GM12878 (cell line): Measurements from ENCODE around the gene NME7. TPM values are rescaled to one million over a fixed set of nuclear protein-coding genes. Genes with fewer than 3 reads are reported as not detected.

ENCODE experiments used
- ATAC-seq: fragments of 200-7000 bp; cut with Tn5 transposase; 3 replicates; pipeline ENCODE4 v1.9.1; 2020; ENCODE audit warnings: mild to moderate bottlenecking, moderate library complexity
- BruUV-seq: library from RNA; stranded (reverse); fragments of 400-500 nt; replicated peaks from 2 replicates; lab custom pipeline; 2021; lab: Mats Ljungman, UMichigan
- CTCF ChIA-PET: fragments of 300-600 bp; sonication (Branson Sonifier 250); formaldehyde crosslinking; extraction: SDS; loops from one replicate; lab custom pipeline; 2021; ENCODE audit warnings: inconsistent platforms; lab: Yijun Ruan, JAX
- POLR2A ChIA-PET: fragments of 350-600 bp; formaldehyde crosslinking; extraction: SDS; loops from one replicate; lab custom pipeline; 2021; ENCODE audit warnings: inconsistent platforms; lab: Charles Lee
- RAD21 ChIA-PET: fragments of 300-600 bp; sonication (Branson Sonifier 250); formaldehyde crosslinking; loops from one replicate; lab custom pipeline; 2023; ENCODE audit warnings: antibody characterized with exemption; ENCODE audit not compliant: unreplicated experiment; lab: Charles Lee
- SMC1A ChIA-PET: fragments of 300-600 bp; sonication (Branson Sonifier 250); formaldehyde crosslinking; loops from one replicate; lab custom pipeline; 2023; ENCODE audit not compliant: unreplicated experiment, uncharacterized antibody; lab: Charles Lee
- DNase-seq: peaks from one replicate; pipeline ENCODE4 v3.0.0-alpha.2; 2011; ENCODE audit warnings: low read depth, low spot score
- FAIRE-seq: peaks from 3 replicates; lab custom pipeline; 2011; peaks lifted over from hg19 to GRCh38; lab: Jason Lieb, UNC
- H2AFZ ChIP-seq: 2 replicates; pipeline ENCODE4 v1.6.0; 2011; ENCODE audit warnings: low read depth, low read length, control low read depth; ENCODE audit not compliant: control insufficient read depth
- H3K27ac ChIP-seq: 2 replicates; pipeline ENCODE4 v1.5.1; 2011; ENCODE audit warnings: control low read depth; ENCODE audit not compliant: control insufficient read depth, insufficient read depth
- H3K27me3 ChIP-seq, 2 experiments: replicated peaks in 1 of 2; 2 replicates each; pipeline versions ENCODE4 v1.6.0 to v1.6.1; 2011; ENCODE audit warnings: low read length in 1 of 2; ENCODE audit not compliant: control insufficient read depth in 2 of 2, insufficient read depth in 2 of 2
- H3K36me3 ChIP-seq, 2 experiments: 2 replicates each; pipeline ENCODE4 v1.5.1; 2011; ENCODE audit warnings: low read length in 1 of 2; ENCODE audit not compliant: control insufficient read depth in 2 of 2, insufficient read depth in 2 of 2
- H3K4me1 ChIP-seq: 2 replicates; pipeline ENCODE4 v1.6.1; 2011; ENCODE audit warnings: mild to moderate bottlenecking, low read length, moderate library complexity, mixed read lengths; ENCODE audit not compliant: control insufficient read depth, insufficient read depth
- H3K4me2 ChIP-seq: 2 replicates; pipeline ENCODE4 v1.6.0; 2011; ENCODE audit warnings: control low read depth; ENCODE audit not compliant: control insufficient read depth, insufficient read depth
- H3K4me3 ChIP-seq: fragments of 200-600 bp; sonication (generic); 2 replicates; pipeline ENCODE4 v1.5.1; 2016
- H3K79me2 ChIP-seq: 2 replicates; pipeline ENCODE4 v1.6.0; 2011; ENCODE audit warnings: low read length; ENCODE audit not compliant: control insufficient read depth, insufficient read depth
- H3K9ac ChIP-seq: 2 replicates; pipeline ENCODE4 v1.8.0; 2011; ENCODE audit warnings: low read length, control low read depth, mixed read lengths; ENCODE audit not compliant: control insufficient read depth, insufficient read depth
- H3K9me3 ChIP-seq: replicated peaks from 3 replicates; pipeline ENCODE4 v1.5.1; 2011; ENCODE audit warnings: mild to moderate bottlenecking, low read length; ENCODE audit not compliant: control insufficient read depth, insufficient read depth
- H4K20me1 ChIP-seq: 2 replicates; pipeline ENCODE4 v1.6.0; 2011; ENCODE audit not compliant: control insufficient read depth, insufficient read depth
- E2F8 ChIP-seq: fragments of 450-650 bp; IDR thresholded peaks from 2 replicates; pipeline ENCODE4 v1.6.1; 2018; ENCODE audit warnings: mild to moderate bottlenecking, low read depth, moderate library complexity; ENCODE audit not compliant: partially characterized antibody
- ESRRA ChIP-seq: IDR thresholded peaks from 2 replicates; pipeline ENCODE4 v1.6.1; 2012; ENCODE audit warnings: mild to moderate bottlenecking, low read length, improper control_type of control experiment
- MEF2B ChIP-seq: fragments of 450-650 bp; IDR thresholded peaks from 2 replicates; pipeline ENCODE4 v1.6.1; 2018; ENCODE audit warnings: mild to moderate bottlenecking, moderate library complexity; ENCODE audit not compliant: partially characterized antibody, poor library complexity, severe bottlenecking
- SIX5 ChIP-seq: IDR thresholded peaks from 2 replicates; pipeline ENCODE4 v1.6.1; 2011; ENCODE audit warnings: mild to moderate bottlenecking, low read depth, low read length, moderate library complexity; ENCODE audit not compliant: severe bottlenecking
- STAT1 ChIP-seq: fragments of 450-650 bp; conservative IDR thresholded peaks from 2 replicates; pipeline ENCODE4 v1.6.1; 2014; ENCODE audit warnings: antibody characterized with exemption, mild to moderate bottlenecking
- TARDBP ChIP-seq: IDR thresholded peaks from 2 replicates; pipeline ENCODE4 v1.6.1; 2016; ENCODE audit warnings: borderline replicate concordance
- ZBED1 ChIP-seq: IDR thresholded peaks from 2 replicates; pipeline ENCODE4 v1.6.1; 2016; ENCODE audit warnings: borderline replicate concordance
- WGBS: methylation state at CpG from one replicate; pipeline ENCODE4 v1.1.6; 2016; ENCODE audit warnings: low lambda C conversion rate; ENCODE audit not compliant: insufficient replicate concordance, insufficient coverage; ENCODE audit errors: missing lambda C conversion rate; 5-methylcytosine and 5-hydroxymethylcytosine counted together
- in situ Hi-C: fragments of 300-500 bp; cut with MboI; formaldehyde crosslinking; loops from 9 replicates; pipeline ENCODE4 v1.14.3; 2018; ENCODE audit warnings: mixed read lengths
- intact Hi-C: fragments of 100-400 bp; cut with micrococcal nuclease; formaldehyde crosslinking; loops from one replicate; pipeline ENCODE4 v1.14.2; 2022; ENCODE audit not compliant: unreplicated experiment
- polyA plus RNA-seq, 11 experiments: library from polyadenylated mRNA; depleted of rRNA in 4 of 11; unstranded in 6 of 11; stranded (reverse) in 5 of 11; fragments of >200 nt; fragmentation: Nextera tagmentation in 4 of 11; fragmentation: Illumina TruSeq in 1 of 11; extraction: Ambion mirVana in 4 of 11; extraction: Trizol in 1 of 11; gene quantifications; 1 replicate in 1 of 11; 2 replicates in 10 of 11; pipeline versions ENCODE4 v1.2.1 to v1.2.3, GENCODE V29; 2011 to 2016; ENCODE audit warnings: inconsistent platforms in 2 of 11, missing spikeins in 2 of 11, low read depth in 1 of 11
- total RNA-seq, 4 experiments: library from RNA; depleted of rRNA in 3 of 4; stranded (reverse); fragments of >200 nt in 3 of 4; fragmentation: Illumina TruSeq in 1 of 4; extraction: Trizol in 1 of 4; gene quantifications; 2 replicates each; pipeline versions ENCODE4 v1.2.1 to v1.2.3, GENCODE V29; 2013 to 2021

Gene NME7
- total and polyA plus RNA-seq, 10 of the 15 experiments (the other 5 are each of a cell fraction or from before 2014, with no cell fraction given) = 1.5 to 15.6 (median 7.2) TPM

- H3K36me3 ChIP-seq = no peaks in the 10 kb centered on the region
- no peak overlapping the region for H2AFZ ChIP-seq
- ChIA-PET RAD21 (interaction anchor here (1.1 kb wide), 1 partner anchor 15 kb away, joined by 3 read pairs; no protein-coding TSS in a partner anchor), SMC1A (interaction anchor here (0.9 to 2.0 kb wide), 4 partner anchors 36 to 543 kb away, joined by 3 to 8 read pairs (median 6); no protein-coding TSS in a partner anchor), POLR2A (no interaction called here), CTCF (no interaction called here)
- H3K27me3 ChIP-seq = no peaks in the 10 kb centered on the region
- TF ChIP-seq MEF2B = no peak
- TF ChIP-seq TARDBP = no peak
- TF ChIP-seq STAT1 = no peak
- no peak for TF ChIP-seq SIX5
- no peak for TF ChIP-seq E2F8
- TF ChIP-seq ESRRA = no peak
- no peak for TF ChIP-seq ZBED1
- H3K4me3 ChIP-seq = no peak overlapping the region
- WGBS = 73% methylated on average over 1 of the region's 1 CpG
- BruUV-seq = no TSS peak
- ATAC-seq (no peak), DNase-seq (no peak), FAIRE-seq (no peak)
- no peaks in the 10 kb centered on the region for H3K79me2 ChIP-seq
- no peaks in the 10 kb centered on the region for H3K9me3 ChIP-seq
- intact Hi-C loops = no loop called here
- H3K4me2 ChIP-seq = no peak overlapping the region
- no peaks in the 10 kb centered on the region for H3K4me1 ChIP-seq
- no peak overlapping the region for H3K27ac ChIP-seq
- in situ Hi-C loops = no loop called here
- no peaks in the 10 kb centered on the region for H4K20me1 ChIP-seq
- no peak overlapping the region for H3K9ac ChIP-seq
Measured at GRCh38 chr1:169146576-169147214, 220.9 kb downstream of the NME7 start.
